IPS-18c (cell line): ENCODE data around the gene MYBPC2.

Experiments used
- H3K4me3 ChIP-seq: 2 replicates; pipeline ENCODE4 v1.7.0; 2013; ENCODE audit warnings: low read depth, mild to moderate bottlenecking, low read length, moderate library complexity; ENCODE audit not compliant: insufficient read depth
- H3K9me3 ChIP-seq: one replicate; pipeline ENCODE4 v1.6.1; 2013; ENCODE audit warnings: mild to moderate bottlenecking, low read length, moderate library complexity; ENCODE audit not compliant: control insufficient read depth, insufficient read depth

The MYBPC2 gene

GRCh38 chr19:50512999-50513745 lies 80.5 kb downstream of the MYBPC2 start:
- Histone ChIP-seq H3K9me3 (no peaks in the 10 kb centered on the region), H3K4me3 (no peak overlapping the region)

- Histone ChIP-seq H3K9me3 (no peaks in the 10 kb centered on the region), H3K4me3 (no peak within 1 kb of the TSS)
These were observed 81.2 kb downstream of the MYBPC2 start, which contains the start of gene ASPDH for GRCh38 chr19:50513746-50514345. TSS of gene ASPDH (minus strand) at chr19:50513913. CDS start at chr19:50513823, 90 bp downstream.

- no peak overlapping the region for H3K4me3 ChIP-seq
- H3K9me3 ChIP-seq = no peaks in the 10 kb centered on the region
These were observed 81.9 kb downstream of the MYBPC2 start for GRCh38 chr19:50514346-50515167.

GRCh38 chr19:50515168-50515561 lies 82.5 kb downstream of the MYBPC2 start:
- Histone ChIP-seq H3K4me3 (no peak overlapping the region), H3K9me3 (no peaks in the 10 kb centered on the region)
